IMR-90 (cell line): ENCODE results near the gene SNX30. TPM values are rescaled to one million over a fixed set of nuclear protein-coding genes. Genes with fewer than 3 reads are reported as not detected.

Experiments
- ATAC-seq: fragments of 200-7000 bp; cut with Tn5 transposase; 2 replicates; pipeline ENCODE4 v1.9.1; 2020; ENCODE audit warnings: low read depth, mild to moderate bottlenecking, moderate library complexity
- BruUV-seq: library from RNA; stranded (reverse); fragments of 400-500 nt; replicated peaks from 2 replicates; lab custom pipeline; 2021; lab: Mats Ljungman, UMichigan
- CTCF ChIA-PET: fragments of 300-600 bp; formaldehyde crosslinking; extraction: SDS; loops from one replicate; lab custom pipeline; 2021; ENCODE audit warnings: antibody characterized with exemption; lab: Yijun Ruan, JAX
- POLR2A ChIA-PET: fragments of 300-600 bp; sonication (Branson Sonifier 250); formaldehyde crosslinking; loops from one replicate; lab custom pipeline; 2022; ENCODE audit warnings: antibody characterized with exemption; ENCODE audit not compliant: unreplicated experiment; lab: Charles Lee
- DNase-seq: peaks from one replicate; pipeline ENCODE4 v3.0.0; 2013
- H2AFZ ChIP-seq: replicated peaks from 2 replicates; pipeline ENCODE3; 2013; ENCODE audit warnings: low read length, mild to moderate bottlenecking; ENCODE audit not compliant: poor library complexity
- H2AK5ac ChIP-seq: 2 replicates; pipeline ENCODE4 v1.6.1; 2013; ENCODE audit warnings: low read depth, low read length, inconsistent platforms
- H2AK9ac ChIP-seq: replicated peaks from 2 replicates; pipeline ENCODE3; 2013; ENCODE audit warnings: mild to moderate bottlenecking, low read depth, low read length, moderate library complexity; ENCODE audit not compliant: poor library complexity
- H2BK120ac ChIP-seq: 2 replicates; pipeline ENCODE4 v1.6.1; 2013; ENCODE audit warnings: low read depth, low read length, inconsistent platforms
- H2BK15ac ChIP-seq: 3 replicates; pipeline ENCODE4 v1.6.1; 2013; ENCODE audit warnings: low read depth, low read length, inconsistent platforms
- H2BK20ac ChIP-seq: 2 replicates; pipeline ENCODE4 v1.6.1; 2013; ENCODE audit warnings: low read depth, mild to moderate bottlenecking, inconsistent platforms, low read length, moderate library complexity
- H2BK5ac ChIP-seq: 2 replicates; pipeline ENCODE4 v1.6.1; 2013; ENCODE audit warnings: mild to moderate bottlenecking, low read depth, low read length, inconsistent platforms; ENCODE audit not compliant: poor library complexity, severe bottlenecking
- H3K14ac ChIP-seq: replicated peaks from 2 replicates; pipeline ENCODE4 v1.6.1; 2013; ENCODE audit warnings: low read depth, low read length, inconsistent platforms
- H3K18ac ChIP-seq: 2 replicates; pipeline ENCODE4 v1.6.1; 2013; ENCODE audit warnings: low read depth, low read length, control low read depth
- H3K23ac ChIP-seq: 2 replicates; pipeline ENCODE4 v1.6.1; 2013; ENCODE audit warnings: low read depth, low read length, inconsistent platforms
- H3K27ac ChIP-seq: 2 replicates; pipeline ENCODE4 v1.5.1; 2013; ENCODE audit warnings: mild to moderate bottlenecking, control low read depth, low read length; ENCODE audit not compliant: insufficient read depth
- H3K27me3 ChIP-seq: 2 replicates; pipeline ENCODE4 v1.6.1; 2013; ENCODE audit warnings: low read length; ENCODE audit not compliant: control insufficient read depth, insufficient read depth
- H3K36me3 ChIP-seq: 2 replicates; pipeline ENCODE4 v1.6.1; 2013; ENCODE audit warnings: low read length, mixed read lengths; ENCODE audit not compliant: control insufficient read depth, insufficient read depth
- H3K4ac ChIP-seq: 2 replicates; pipeline ENCODE4 v1.6.1; 2013; ENCODE audit warnings: low read depth, low read length, inconsistent platforms
- H3K4me1 ChIP-seq: 2 replicates; pipeline ENCODE4 v1.6.1; 2013; ENCODE audit warnings: low read length, mixed read lengths; ENCODE audit not compliant: control insufficient read depth, insufficient read depth
- H3K4me2 ChIP-seq: 2 replicates; pipeline ENCODE4 v1.6.1; 2013; ENCODE audit warnings: low read depth, mild to moderate bottlenecking, control low read depth, low read length, moderate library complexity
- H3K4me3 ChIP-seq: 2 replicates; pipeline ENCODE4 v1.5.1; 2013; ENCODE audit warnings: low read depth, mild to moderate bottlenecking, control low read depth, low read length, moderate library complexity; ENCODE audit not compliant: insufficient read depth
- H3K56ac ChIP-seq: 2 replicates; pipeline ENCODE4 v1.6.1; 2013; ENCODE audit warnings: low read length, inconsistent platforms; ENCODE audit not compliant: insufficient read depth; ENCODE audit errors: extremely low read depth
- H3K79me1 ChIP-seq, 2 experiments: 2 replicates each; pipeline ENCODE4 v1.6.1; 2013; ENCODE audit warnings: low read length in 2 of 2, inconsistent platforms in 1 of 2, low read depth in 1 of 2
- H3K9ac ChIP-seq: 2 replicates; pipeline ENCODE4 v1.6.1; 2013; ENCODE audit warnings: low read depth, low read length, control low read depth
- H3K9me1 ChIP-seq: 2 replicates; pipeline ENCODE4 v1.6.1; 2013; ENCODE audit warnings: low read length, inconsistent platforms; ENCODE audit not compliant: insufficient read depth
- H3K9me3 ChIP-seq: 2 replicates; pipeline ENCODE4 v1.6.1; 2013; ENCODE audit warnings: low read length; ENCODE audit not compliant: control insufficient read depth, insufficient read depth
- H4K20me1 ChIP-seq: 2 replicates; pipeline ENCODE4 v1.6.1; 2013; ENCODE audit warnings: low read length, inconsistent platforms; ENCODE audit not compliant: insufficient read depth
- H4K5ac ChIP-seq: 2 replicates; pipeline ENCODE4 v1.6.1; 2013; ENCODE audit warnings: mild to moderate bottlenecking, low read depth, low read length, control low read depth
- H4K8ac ChIP-seq, 2 experiments: 2 replicates each; pipeline ENCODE4 v1.6.1; 2013; ENCODE audit warnings: low read depth in 2 of 2, low read length in 2 of 2, control low read depth in 1 of 2, inconsistent platforms in 1 of 2
- H4K91ac ChIP-seq: 2 replicates; pipeline ENCODE4 v1.6.1; 2013; ENCODE audit warnings: low read depth, low read length, inconsistent platforms; ENCODE audit not compliant: insufficient read depth
- CEBPB ChIP-seq: IDR thresholded peaks from 2 replicates; pipeline ENCODE4 v1.6.1; 2012; ENCODE audit warnings: low read depth, low read length, improper control_type of control experiment
- CHD1 ChIP-seq: IDR thresholded peaks from 2 replicates; pipeline ENCODE4 v1.6.1; 2012; ENCODE audit warnings: low read depth, low read length, improper control_type of control experiment
- FOS ChIP-seq: fragments of 150-350 bp; IDR thresholded peaks from 2 replicates; pipeline ENCODE4 v1.6.1; 2016; ENCODE audit warnings: low read depth, low read length
- MAFK ChIP-seq: IDR thresholded peaks from 2 replicates; pipeline ENCODE4 v1.6.1; 2012; ENCODE audit warnings: low read depth, low read length, improper control_type of control experiment
- MAZ ChIP-seq: IDR thresholded peaks from 2 replicates; pipeline ENCODE4 v1.6.1; 2012; ENCODE audit warnings: low read depth, mild to moderate bottlenecking, low read length, improper control_type of control experiment, moderate library complexity, borderline replicate concordance
- MXI1 ChIP-seq: IDR thresholded peaks from 2 replicates; pipeline ENCODE4 v1.6.1; 2012; ENCODE audit warnings: low read depth, mild to moderate bottlenecking, low read length, moderate library complexity, borderline replicate concordance
- NFE2L2 ChIP-seq: fragments of 150-350 bp; IDR thresholded peaks from 2 replicates; pipeline ENCODE4 v1.6.1; 2016; ENCODE audit warnings: low read depth, mild to moderate bottlenecking, low read length
- POLR2A ChIP-seq: IDR thresholded peaks from 2 replicates; pipeline ENCODE4 v1.6.1; 2012; ENCODE audit warnings: mild to moderate bottlenecking, low read depth, low read length
- RAD21 ChIP-seq: IDR thresholded peaks from 2 replicates; pipeline ENCODE4 v1.6.1; 2012; ENCODE audit warnings: low read length, improper control_type of control experiment
- RCOR1 ChIP-seq: IDR thresholded peaks from 2 replicates; pipeline ENCODE4 v1.6.1; 2012; ENCODE audit warnings: mild to moderate bottlenecking, low read length, improper control_type of control experiment; ENCODE audit not compliant: insufficient replicate concordance
- RFX5 ChIP-seq: IDR thresholded peaks from 2 replicates; pipeline ENCODE4 v1.8.0; 2012; ENCODE audit warnings: low read depth, mild to moderate bottlenecking, low read length, moderate library complexity
- SMC3 ChIP-seq: fragments of 150-350 bp; IDR thresholded peaks from 2 replicates; pipeline ENCODE4 v1.6.1; 2016; ENCODE audit warnings: low read depth, mild to moderate bottlenecking, antibody characterized with exemption, low read length, moderate library complexity
- WGBS, 2 experiments: methylation state at CpG; one replicate each; pipeline versions ENCODE4 v1.1.5 to v1.1.7; 2013; ENCODE audit warnings: missing lambda C conversion rate in 2 of 2; ENCODE audit not compliant: insufficient read length in 1 of 2; ENCODE audit errors: extremely low coverage in 2 of 2; 5-methylcytosine and 5-hydroxymethylcytosine counted together
- dilution Hi-C: fragments of 300-500 bp; cut with HindIII; formaldehyde crosslinking; loops from one replicate; pipeline ENCODE4 v1.14.3; 2018; ENCODE audit warnings: low sequenced_read_pairs; ENCODE audit not compliant: unreplicated experiment
- in situ Hi-C: fragments of 300-500 bp; cut with MboI; formaldehyde crosslinking; loops from 3 replicates; pipeline ENCODE4 v1.14.3; 2019; ENCODE audit warnings: low sequenced_read_pairs, inconsistent platforms, mixed read lengths
- intact Hi-C: fragments of 100-400 bp; cut with micrococcal nuclease; formaldehyde crosslinking; loops from 2 replicates; pipeline ENCODE4 v1.10.0; 2022
- polyA plus RNA-seq, 3 experiments: library from polyadenylated mRNA; depleted of rRNA; stranded (reverse); fragments of >200 nt; gene quantifications; 2 replicates each; pipeline ENCODE4 v1.2.3, GENCODE V29; 2012; ENCODE audit warnings: low replicate concordance in 1 of 3
- total RNA-seq: library from RNA; depleted of rRNA; stranded (reverse); fragments of >200 nt; gene quantifications from 2 replicates; pipeline ENCODE4 v1.2.3, GENCODE V29; 2012
- TF ChIP-seq, protein P1 (sequence below): fragments of 150-350 bp; IDR thresholded peaks from 2 replicates; pipeline ENCODE4 v1.6.1; 2016; ENCODE audit warnings: low read depth, mild to moderate bottlenecking, low read length, moderate library complexity, borderline replicate concordance
- TF ChIP-seq, protein P2 (sequence below): conservative IDR thresholded peaks from 2 replicates; pipeline ENCODE4 v1.5.1; 2012; ENCODE audit warnings: mild to moderate bottlenecking, low read depth, low read length, improper control_type of control experiment

SNX30 gene
- total and polyA plus RNA-seq, 2 of the 4 experiments (the other 2 are of a cell fraction) = 8.0 to 18.8 TPM

DNA sequence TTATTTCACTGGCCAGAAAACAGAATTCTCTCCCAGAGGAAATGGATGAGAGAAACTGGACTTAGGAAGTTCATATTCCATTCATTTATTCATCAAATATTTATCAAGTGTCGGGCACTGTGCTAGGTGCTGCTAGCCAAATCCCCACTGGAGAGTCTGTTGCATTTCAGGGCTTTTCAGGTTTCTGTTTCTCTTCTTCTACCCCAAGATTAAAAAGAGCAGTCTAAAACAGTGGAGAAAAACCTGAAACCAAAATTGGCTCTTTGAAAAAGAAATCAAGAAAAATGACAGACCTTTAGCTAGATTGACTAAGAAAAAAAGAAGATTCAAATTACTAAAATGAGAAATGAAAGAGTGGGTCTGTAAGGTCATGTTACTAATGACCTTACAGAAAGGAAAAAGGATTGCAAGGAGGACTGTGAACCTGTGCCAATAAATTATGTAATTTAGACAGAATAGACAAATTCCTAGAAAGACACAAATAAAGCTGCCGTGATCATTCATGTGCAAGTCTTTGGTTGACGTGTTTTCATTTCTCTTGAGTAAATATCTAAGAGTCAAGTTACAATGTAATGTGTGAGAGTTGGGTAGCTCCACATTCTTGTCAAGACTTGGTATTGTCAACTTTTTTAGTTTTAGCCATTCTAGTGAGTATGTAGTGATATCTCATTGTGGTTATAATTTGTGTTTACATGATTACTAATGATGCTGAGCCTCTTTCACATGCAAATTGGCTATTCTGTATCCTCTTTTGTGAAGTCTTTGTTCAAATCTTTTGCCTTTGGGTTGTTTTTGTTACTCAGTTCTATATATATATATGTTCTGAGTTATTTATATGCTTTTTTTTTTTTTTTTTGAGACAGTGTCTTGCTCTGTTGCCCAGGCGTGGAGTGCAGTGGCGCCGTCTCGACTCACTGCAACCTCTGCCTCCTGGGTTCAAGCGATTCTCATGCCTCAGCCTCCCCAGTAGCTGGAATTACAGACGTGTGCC lies 23.7 kb downstream of the SNX30 start:
- no peak overlapping the region for H3K4ac ChIP-seq
- H3K14ac ChIP-seq = no peak overlapping the region
- H3K4me2 ChIP-seq = no peak overlapping the region
- no peak overlapping the region for H2AFZ ChIP-seq
- peaks cover 27% of the 10 kb centered on the region for H4K20me1 ChIP-seq
- peaks cover 11% of the 10 kb centered on the region for H3K9me1 ChIP-seq
- no peak for ATAC-seq
- no peak overlapping the region for H3K56ac ChIP-seq
- H3K9me3 ChIP-seq = no peaks in the 10 kb centered on the region
- H2AK5ac ChIP-seq = no peak overlapping the region
- H2BK15ac ChIP-seq = no peak overlapping the region
- no CpG with 5 or more reads among the region's 9 CpGs for WGBS, 2 experiments
- H3K4me3 ChIP-seq = no peak overlapping the region
- H4K5ac ChIP-seq = no peak overlapping the region
- H3K9ac ChIP-seq = no peak overlapping the region
- H2BK5ac ChIP-seq = no peak overlapping the region
- no peak overlapping the region for H3K27ac ChIP-seq
- no peak for DNase-seq
- H2BK120ac ChIP-seq = no peak overlapping the region
- H3K4me1 ChIP-seq = peaks cover 13% of the 10 kb centered on the region
- no peak overlapping the region for H4K8ac ChIP-seq
- peaks cover 24 to 43% of the 10 kb centered on the region in 2 experiments for H3K79me1 ChIP-seq
- ChIA-PET CTCF (interaction anchor here (0.6 to 1.2 kb wide), 2 partner anchors 10 to 13 kb away, joined by 4 to 7 read pairs; no protein-coding TSS in a partner anchor), POLR2A (no interaction called here)
- H2AK9ac ChIP-seq = no peak overlapping the region
- in situ Hi-C loops (no loop called here), dilution Hi-C loops (no loop called here), intact Hi-C loops (no loop called here)
- no peaks in the 10 kb centered on the region for H3K27me3 ChIP-seq
- H2BK20ac ChIP-seq = no peak overlapping the region
- no TSS peak for BruUV-seq
- no peaks in the 10 kb centered on the region for H3K36me3 ChIP-seq
- no peak overlapping the region for H3K23ac ChIP-seq
- no peak overlapping the region for H4K91ac ChIP-seq
- no peak overlapping the region for H3K18ac ChIP-seq
- TF ChIP-seq FOS (no peak), CEBPB (no peak), CHD1 (no peak), POLR2A (no peak), MXI1 (no peak), MAFK (no peak), NFE2L2 (no peak), RAD21 (no peak), MAZ (no peak), RFX5 (no peak), SMC3 (no peak), RCOR1 (no peak)
- TF ChIP-seq, protein P1, sequence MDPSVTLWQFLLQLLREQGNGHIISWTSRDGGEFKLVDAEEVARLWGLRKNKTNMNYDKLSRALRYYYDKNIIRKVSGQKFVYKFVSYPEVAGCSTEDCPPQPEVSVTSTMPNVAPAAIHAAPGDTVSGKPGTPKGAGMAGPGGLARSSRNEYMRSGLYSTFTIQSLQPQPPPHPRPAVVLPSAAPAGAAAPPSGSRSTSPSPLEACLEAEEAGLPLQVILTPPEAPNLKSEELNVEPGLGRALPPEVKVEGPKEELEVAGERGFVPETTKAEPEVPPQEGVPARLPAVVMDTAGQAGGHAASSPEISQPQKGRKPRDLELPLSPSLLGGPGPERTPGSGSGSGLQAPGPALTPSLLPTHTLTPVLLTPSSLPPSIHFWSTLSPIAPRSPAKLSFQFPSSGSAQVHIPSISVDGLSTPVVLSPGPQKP = no peak
- TF ChIP-seq, protein P2, sequence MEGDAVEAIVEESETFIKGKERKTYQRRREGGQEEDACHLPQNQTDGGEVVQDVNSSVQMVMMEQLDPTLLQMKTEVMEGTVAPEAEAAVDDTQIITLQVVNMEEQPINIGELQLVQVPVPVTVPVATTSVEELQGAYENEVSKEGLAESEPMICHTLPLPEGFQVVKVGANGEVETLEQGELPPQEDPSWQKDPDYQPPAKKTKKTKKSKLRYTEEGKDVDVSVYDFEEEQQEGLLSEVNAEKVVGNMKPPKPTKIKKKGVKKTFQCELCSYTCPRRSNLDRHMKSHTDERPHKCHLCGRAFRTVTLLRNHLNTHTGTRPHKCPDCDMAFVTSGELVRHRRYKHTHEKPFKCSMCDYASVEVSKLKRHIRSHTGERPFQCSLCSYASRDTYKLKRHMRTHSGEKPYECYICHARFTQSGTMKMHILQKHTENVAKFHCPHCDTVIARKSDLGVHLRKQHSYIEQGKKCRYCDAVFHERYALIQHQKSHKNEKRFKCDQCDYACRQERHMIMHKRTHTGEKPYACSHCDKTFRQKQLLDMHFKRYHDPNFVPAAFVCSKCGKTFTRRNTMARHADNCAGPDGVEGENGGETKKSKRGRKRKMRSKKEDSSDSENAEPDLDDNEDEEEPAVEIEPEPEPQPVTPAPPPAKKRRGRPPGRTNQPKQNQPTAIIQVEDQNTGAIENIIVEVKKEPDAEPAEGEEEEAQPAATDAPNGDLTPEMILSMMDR = no peak
